Lower leg skin (tissue), 4 donors: ENCODE results near the gene UNC5C. TPM values are rescaled to one million over a fixed set of nuclear protein-coding genes. Genes with fewer than 3 reads are reported as not detected.

Source experiments
- DNase-seq, 2 donors: peaks; one replicate each; pipeline ENCODE4 v3.0.0-alpha.2; 2019; ENCODE audit warnings: low spot score in 2 of 2
- H3K4me3 ChIP-seq: fragments of 200-600 bp; sonication (generic); 2 replicates; pipeline ENCODE4 v1.5.1; 2017; ENCODE audit warnings: mild to moderate bottlenecking, low read depth; ENCODE audit not compliant: poor library complexity, severe bottlenecking
- CTCF ChIP-seq, 3 donors: fragments of 450-650 bp; IDR thresholded peaks; one replicate each; pipeline ENCODE4 v1.5.1; 2016; ENCODE audit warnings: antibody characterized with exemption in 3 of 3, mild to moderate bottlenecking in 3 of 3, moderate library complexity in 2 of 3
- POLR2A ChIP-seq, 2 donors: fragments of 450-650 bp; IDR thresholded peaks; one replicate each; pipeline ENCODE4 v1.6.1; 2016 to 2017; ENCODE audit warnings: antibody characterized with exemption in 2 of 2, mild to moderate bottlenecking in 1 of 2, moderate library complexity in 1 of 2
- WGBS, 2 donors: methylation state at CpG; one replicate each; pipeline ENCODE4 v1.1.5; 2018; 5-methylcytosine and 5-hydroxymethylcytosine counted together
- intact Hi-C: fragments of 100-400 bp; cut with DNase I; formaldehyde crosslinking; loops from one replicate; pipeline ENCODE4 v1.15.0; 2023; ENCODE audit warnings: low total_unique reads
- total RNA-seq, 4 donors: library from RNA; depleted of rRNA; stranded (reverse); fragments of >200 nt; gene quantifications; one replicate each; pipeline ENCODE4 v1.1.0, GENCODE V29; 2016

The UNC5C gene
- total RNA-seq, 4 donors from 2014 or later: 0.34 to 1.8 (median 1.2) TPM

DNA sequence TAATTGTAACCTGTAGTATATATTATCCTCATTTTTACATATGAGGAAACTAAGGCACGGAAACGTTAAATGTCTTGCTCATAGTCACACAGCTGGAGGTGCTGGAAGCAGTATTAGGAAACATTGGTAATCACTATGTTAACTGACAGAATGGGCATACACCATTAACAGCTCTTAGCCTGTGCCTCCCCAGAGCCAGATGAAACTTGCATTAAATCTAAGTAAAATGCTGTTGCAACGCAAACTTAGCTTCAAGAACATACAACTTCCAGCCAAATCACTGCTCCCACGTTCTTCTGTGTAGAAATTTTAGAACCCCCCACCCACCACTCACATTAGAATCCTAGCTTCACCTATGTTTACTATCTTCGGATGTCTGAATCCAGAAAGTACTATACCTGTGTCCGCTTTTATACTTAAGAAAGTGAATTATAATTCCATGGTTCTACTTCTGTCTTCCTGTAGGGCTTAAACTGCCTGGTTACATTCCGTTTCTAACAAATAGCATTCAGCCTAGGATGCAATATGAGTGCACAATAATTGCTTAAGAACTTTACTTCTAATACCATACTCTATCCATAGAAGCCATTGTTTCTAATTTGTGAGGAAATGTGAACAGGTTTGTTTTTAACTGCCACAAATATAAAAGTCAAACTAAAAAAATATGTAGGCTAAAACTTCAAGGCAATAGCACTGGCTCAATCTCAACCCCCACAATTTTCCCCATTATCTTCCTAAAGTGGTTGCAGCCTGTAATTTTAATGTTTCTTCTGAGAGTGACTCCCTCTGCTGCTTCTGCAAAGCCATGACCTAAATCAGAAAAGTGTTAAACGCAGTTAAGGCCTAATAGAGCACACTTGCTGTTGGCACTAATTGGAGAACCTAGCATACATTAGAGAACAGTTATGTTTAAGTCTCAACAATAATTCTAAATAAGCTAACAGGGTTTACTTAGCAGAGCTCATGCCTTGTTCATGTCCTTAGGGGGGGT, 4.4 kb downstream of the UNC5C start:
- DNase-seq: no peak
- no peak overlapping the region for H3K4me3 ChIP-seq
- TF ChIP-seq CTCF (IDR thresholded peaks at IDR 0.05) (no peak), POLR2A (IDR thresholded peaks at IDR 0.05) (no peak)
- 65 to 72% methylated on average over 8 of the region's 8 CpGs for WGBS, 2 donors
- intact Hi-C loops: no loop called here

- WGBS, 2 donors: 55 to 61% methylated on average over 4 of the region's 4 CpGs
- no peak overlapping the region for H3K4me3 ChIP-seq
- intact Hi-C loops: no loop called here
- no peak for DNase-seq
- TF ChIP-seq CTCF (IDR thresholded peaks at IDR 0.05): no peak
- TF ChIP-seq POLR2A (IDR thresholded peaks at IDR 0.05): no peak
These were observed 6.7 kb downstream of the UNC5C start for GRCh38 chr4:95541889-95542607.

DNA sequence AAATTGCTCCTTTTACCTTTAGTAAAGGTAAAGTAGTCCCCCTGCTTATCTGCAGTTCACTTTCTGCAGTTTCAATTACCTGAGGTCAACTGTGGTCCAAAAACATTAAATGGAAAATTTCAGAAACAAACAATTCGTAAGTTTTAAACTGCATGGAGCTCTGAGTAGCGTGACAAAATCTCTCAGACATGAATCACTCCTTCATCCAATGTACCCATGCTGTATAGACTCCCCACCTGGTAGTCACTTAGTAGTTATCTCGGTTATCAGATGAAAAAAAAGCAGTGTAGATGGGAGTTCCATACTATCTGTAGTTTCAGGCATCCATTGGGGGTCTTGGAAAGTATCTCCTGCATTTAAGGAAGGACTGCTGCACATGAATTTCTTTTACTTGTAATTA, 7.7 kb downstream of the UNC5C start:
- intact Hi-C loops: no loop called here

GRCh38 chr4:95540227-95540626, 8.5 kb downstream of the UNC5C start:
- no peak for DNase-seq
- no peak for TF ChIP-seq CTCF (IDR thresholded peaks at IDR 0.05)
- TF ChIP-seq POLR2A (IDR thresholded peaks at IDR 0.05): no peak
- intact Hi-C loops: no loop called here
- H3K4me3 ChIP-seq: no peak overlapping the region
- 47 to 49% methylated on average over 3 of the region's 3 CpGs for WGBS, 2 donors

More for the DNA sequence above, 7.7 kb downstream of the UNC5C start:
- 75 to 86% methylated on average over 3 of the region's 3 CpGs for WGBS, 2 donors
- H3K4me3 ChIP-seq: no peak overlapping the region
- TF ChIP-seq CTCF (IDR thresholded peaks at IDR 0.05) (no peak), POLR2A (IDR thresholded peaks at IDR 0.05) (no peak)
- DNase-seq: no peak

DNA sequence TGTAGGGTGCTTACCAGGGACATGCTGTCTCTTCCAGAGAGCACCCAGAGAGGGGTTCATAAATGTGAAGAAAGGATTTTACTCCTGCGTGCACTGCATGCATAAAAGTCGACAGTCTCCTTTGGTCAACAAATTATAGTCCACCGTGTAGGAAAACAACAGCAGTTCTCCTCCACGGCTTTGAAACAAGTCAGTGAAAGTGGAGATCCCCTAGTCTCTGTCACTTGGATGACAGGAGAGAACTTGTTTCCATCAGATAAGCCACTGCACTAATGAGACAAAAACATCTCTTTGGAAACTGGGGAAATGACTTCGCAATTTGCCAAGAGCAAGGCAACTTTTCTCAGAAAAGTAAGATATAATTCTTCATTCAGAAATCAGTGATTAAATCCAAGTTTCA, 9.7 kb downstream of the UNC5C start:
- TF ChIP-seq CTCF (IDR thresholded peaks at IDR 0.05): no peak
- no peak for TF ChIP-seq POLR2A (IDR thresholded peaks at IDR 0.05)
- H3K4me3 ChIP-seq: no peak overlapping the region
- WGBS, 2 donors: 42 to 46% methylated on average over 5 of the region's 5 CpGs
- intact Hi-C loops: no loop called here
- no peak for DNase-seq
